Measurements from ENCODE around the gene LRRC56.

DNA sequence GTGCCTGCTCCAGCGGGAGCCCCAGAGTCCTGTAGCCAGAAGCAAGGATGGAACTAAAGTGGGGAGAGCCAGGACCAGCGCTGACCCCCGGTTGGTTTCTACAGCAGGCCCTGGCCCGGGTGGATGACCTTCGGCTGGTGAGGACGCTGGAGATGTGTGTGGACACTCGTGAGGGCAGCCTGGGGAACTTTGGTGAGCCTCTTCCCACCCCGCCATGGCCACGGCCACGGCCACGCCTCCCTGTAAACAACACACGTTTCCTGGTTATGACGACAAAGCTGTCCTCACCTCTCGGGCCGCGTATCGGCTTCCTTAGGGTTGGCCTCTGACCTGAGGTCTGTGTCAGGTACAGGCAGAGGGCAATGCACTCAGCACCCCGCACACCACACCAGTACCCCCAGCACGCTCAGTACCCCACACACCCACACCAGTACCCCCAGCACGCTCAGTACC, 4.1 kb downstream of the LRRC56 start:
- TF ChIP-seq POLR2A (IDR thresholded peaks at IDR 0.05) = no peak
- TF ChIP-seq, protein P1, sequence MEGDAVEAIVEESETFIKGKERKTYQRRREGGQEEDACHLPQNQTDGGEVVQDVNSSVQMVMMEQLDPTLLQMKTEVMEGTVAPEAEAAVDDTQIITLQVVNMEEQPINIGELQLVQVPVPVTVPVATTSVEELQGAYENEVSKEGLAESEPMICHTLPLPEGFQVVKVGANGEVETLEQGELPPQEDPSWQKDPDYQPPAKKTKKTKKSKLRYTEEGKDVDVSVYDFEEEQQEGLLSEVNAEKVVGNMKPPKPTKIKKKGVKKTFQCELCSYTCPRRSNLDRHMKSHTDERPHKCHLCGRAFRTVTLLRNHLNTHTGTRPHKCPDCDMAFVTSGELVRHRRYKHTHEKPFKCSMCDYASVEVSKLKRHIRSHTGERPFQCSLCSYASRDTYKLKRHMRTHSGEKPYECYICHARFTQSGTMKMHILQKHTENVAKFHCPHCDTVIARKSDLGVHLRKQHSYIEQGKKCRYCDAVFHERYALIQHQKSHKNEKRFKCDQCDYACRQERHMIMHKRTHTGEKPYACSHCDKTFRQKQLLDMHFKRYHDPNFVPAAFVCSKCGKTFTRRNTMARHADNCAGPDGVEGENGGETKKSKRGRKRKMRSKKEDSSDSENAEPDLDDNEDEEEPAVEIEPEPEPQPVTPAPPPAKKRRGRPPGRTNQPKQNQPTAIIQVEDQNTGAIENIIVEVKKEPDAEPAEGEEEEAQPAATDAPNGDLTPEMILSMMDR (IDR thresholded peaks at IDR 0.05) = no peak

Measured in heart left ventricle (tissue), 13 donors.